GM20431 (cell line): ENCODE data around the gene NQO2.
"Not testable (repeated sequence)": the region's sequence is repeated elsewhere in the genome, so short reads cannot be mapped to it uniquely, and the experiment has no call there.

Source experiments
- in situ Hi-C: fragments of 300-500 bp; cut with MseI, MboI; formaldehyde crosslinking; loops from one replicate; pipeline ENCODE4 v1.15.0; 2020; ENCODE audit warnings: low sequenced_read_pairs; ENCODE audit not compliant: unreplicated experiment

Gene NQO2

DNA sequence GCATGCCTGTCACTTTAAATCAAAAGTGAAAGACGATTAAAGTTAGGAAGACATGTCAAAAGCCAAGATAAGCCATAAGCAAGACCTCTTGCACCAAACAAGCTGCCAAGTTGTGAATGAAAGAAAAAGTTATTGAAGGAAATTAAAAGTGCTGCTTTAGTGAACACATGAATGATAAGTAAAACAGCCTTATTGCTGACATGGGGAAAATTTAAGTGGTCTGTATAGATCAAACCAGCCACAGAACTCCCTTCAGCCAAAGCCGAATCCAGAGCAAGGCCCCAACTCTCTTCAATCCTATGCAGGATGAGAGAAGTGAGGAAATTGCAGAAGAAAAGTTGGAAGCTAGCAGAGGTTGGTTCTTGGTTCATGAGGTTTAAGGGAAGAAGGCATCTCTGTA is 59.3 kb downstream of the NQO2 start:
- in situ Hi-C loops: loop anchor here (10.0 kb wide), 1 partner anchor 64 kb away; the partner anchor contains the start of gene NQO2

DNA sequence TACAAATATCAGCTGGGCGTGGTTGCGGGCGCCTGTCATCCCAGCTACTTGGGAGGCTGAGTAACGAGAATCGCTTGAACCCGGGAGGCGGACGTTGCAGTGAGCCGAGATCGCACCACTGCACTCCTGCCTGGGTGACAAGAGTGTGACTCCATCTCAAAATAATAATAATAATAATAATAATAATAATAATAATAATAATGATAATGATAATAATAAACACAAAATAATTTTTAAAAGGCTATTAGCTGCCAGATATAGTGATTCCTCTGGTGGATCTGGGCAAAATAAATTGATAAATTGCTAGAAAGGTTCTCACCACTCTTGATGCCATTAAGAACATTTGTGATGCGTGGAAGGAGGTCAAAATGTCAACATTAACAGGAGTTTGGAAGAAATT is 60.4 kb downstream of the NQO2 start:
- in situ Hi-C loops: not testable (repeated sequence)

DNA sequence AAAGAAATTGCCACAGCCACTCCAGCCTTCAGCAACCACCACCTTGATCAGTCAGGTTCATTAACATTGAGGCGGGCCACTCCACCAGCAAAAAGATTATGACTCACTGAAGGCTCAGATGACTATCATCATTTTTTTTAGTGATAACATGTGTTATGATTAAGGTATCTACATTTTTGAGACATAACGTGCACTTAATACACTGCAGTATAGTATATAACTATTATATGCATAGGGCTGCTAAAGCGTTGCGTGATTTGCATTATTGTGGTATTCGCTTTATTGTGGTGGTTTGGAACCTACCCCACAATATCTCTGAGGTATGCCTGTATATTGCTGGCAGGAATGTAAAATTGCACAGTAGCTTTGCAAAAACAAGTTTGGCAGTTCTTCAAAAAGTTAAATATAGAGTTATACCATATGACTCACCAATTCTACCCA is 61.8 kb downstream of the NQO2 start:
- in situ Hi-C loops: no loop called here

DNA sequence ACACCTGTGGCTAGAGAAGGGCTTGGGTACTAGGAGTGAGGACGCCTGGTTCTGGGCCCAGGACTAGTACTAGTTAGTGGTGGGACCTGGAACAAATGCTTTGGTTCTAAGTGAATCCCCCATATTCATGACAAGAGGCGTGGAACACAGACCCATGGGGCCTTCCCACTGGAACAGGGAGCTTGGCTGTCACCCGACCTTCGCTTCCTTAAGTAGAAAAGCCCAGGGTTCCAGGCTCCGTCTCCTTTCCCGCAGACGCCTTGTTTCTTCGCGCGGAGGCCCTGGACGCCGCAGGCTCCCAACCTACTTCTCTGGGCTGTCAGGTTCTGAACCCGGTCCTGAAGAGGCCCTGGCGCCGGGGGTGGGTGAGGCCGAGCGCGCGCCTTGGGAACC is 63.6 kb downstream of the NQO2 start:
- in situ Hi-C loops: not testable (repeated sequence)

DNA sequence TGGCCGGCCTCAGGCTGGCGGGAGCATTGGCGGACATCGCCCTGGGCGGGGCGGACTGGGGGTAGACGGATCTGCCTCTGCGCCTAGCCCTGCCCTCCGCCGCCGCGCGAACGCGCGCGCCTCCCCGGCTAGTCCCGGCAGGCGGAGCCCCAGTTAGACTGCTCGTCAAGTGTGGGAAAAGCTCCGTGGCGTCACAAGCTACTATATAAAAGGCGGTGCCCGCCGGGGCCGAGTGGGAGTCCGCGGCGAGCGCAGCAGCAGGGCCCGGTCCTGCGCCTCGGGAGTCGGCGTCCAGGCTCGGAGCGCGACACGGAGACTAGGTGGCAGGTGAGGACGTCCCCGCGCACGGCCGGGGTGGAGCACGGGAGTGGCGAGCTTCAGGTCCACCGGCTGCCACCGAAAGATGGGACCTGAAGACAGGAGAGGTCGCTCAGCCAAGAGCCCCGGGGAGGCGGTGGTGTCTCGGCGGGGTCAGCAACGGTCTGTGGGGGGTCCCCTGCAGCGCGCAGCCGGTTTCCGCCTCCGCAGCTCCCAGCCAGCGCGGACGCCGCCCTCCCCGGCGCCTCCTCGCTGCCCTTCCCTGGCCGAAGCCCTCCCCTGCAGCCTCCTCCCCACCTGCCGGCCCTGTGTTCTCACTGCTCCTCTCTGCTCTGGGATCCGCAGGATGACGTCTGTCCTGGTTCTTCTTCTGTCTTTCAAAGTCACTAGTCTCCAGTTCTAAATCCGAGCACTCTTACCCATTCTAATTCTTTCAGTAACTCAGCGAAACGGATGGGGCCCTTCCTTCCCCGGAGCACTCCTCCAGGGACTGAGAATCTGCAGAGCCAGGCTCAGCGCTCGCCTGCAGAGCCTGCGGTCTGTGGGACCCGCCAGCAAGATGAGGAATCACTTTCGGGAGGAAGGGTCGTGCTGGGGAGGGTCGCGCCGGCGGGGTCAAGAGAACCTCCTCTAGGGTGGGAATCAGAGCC is 64.3 kb downstream of the NQO2 start:
- in situ Hi-C loops: no loop called here

DNA sequence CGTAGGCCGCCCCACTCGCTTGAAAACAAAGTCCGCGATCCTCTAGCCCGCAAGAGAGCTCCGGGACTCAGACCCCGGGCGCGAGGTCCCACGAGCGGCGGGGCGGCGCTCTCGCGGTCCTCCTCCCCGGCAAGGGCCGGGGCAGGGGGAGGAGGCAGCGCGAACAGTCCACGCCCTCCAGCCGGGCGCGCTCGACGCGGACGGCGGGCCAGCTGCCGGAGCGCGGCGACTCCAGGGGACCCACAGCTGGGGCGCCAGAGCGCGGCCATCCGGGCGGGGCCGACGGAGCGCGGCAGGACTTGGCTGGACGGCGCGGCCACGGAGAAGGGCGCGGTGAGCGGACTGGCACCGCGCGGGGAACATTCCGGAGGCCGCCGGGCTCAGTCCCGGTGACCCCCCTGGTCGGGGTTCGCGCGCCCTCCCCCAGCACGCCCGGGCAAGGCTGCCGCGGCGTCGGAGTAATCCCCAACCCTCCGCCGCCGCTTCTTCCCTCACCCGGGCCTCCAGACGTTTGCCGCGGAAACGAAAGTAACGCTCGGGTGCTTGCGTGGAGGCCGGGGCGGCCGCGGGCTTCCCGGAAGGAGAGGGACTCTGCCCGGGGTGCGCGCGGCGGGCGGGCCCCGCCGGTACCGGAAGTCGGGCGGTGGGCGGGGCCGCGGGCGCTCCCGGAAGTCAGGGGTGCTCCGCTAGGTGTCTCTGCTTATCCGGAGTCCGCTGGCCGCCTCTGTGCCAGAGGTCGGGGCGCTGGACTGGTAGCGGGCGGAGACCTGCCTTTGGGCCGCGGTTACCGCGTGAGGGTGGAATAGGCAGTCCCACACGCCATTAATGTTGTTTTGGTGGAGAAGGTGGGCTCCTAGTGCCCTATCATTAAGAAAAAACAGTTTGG is 68.9 kb downstream of the NQO2 start, which contains the start of gene RIPK1:
Gene RIPK1, plus strand, starts transcription at position 166 of the 886 bp plus-strand sequence. CDS start 8,330 bp downstream, outside the sequence.
- in situ Hi-C loops: no loop called here
